Stimulated activated CD8-positive, alpha-beta memory T cell treated with anti-CD3 and anti-CD28 coated beads, Interleukin-15, amount 100 ng/mL, for 4 hours (primary cell): ENCODE data around the gene CCSER1.
"Not testable (repeated sequence)": the region's sequence is repeated elsewhere in the genome, so short reads cannot be mapped to it uniquely, and the experiment has no call there.

Source experiments
- DNase-seq, 2 donors: peaks; one replicate each; pipeline ENCODE4 v3.0.0-alpha.2; 2020; ENCODE audit warnings: low read depth in 2 of 2

CCSER1 gene

DNA sequence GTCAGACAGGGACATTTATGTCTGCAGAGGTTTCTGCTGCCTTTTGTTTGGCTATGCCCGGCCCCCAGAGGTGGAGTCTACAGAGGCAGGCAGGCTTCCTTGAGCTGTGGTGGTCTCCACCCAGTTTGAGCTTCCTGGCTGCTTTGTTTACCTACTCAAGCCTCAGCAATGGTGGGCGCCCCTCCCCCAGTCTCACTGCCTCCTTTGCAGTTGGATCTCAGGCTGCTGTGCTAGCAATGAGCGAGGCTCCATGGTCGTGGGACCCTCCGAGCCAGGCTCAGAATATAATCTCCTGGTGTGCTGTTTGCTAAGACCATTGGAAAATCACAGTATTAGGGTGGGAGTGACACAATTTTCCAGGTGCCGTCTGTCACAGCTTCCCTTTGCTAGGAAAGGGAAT is 578.3 kb downstream of the CCSER1 start:
- not testable (repeated sequence) for DNase-seq

GRCh38 chr4:90715242-90715641 is 588.0 kb downstream of the CCSER1 start:
- no peak for DNase-seq

GRCh38 chr4:90718931-90719330 is 591.7 kb downstream of the CCSER1 start:
- DNase-seq, result no peak

GRCh38 chr4:90727938-90728337 is 600.7 kb downstream of the CCSER1 start:
- DNase-seq, result no peak

GRCh38 chr4:90730752-90731151 is 603.6 kb downstream of the CCSER1 start:
- no peak for DNase-seq

DNA sequence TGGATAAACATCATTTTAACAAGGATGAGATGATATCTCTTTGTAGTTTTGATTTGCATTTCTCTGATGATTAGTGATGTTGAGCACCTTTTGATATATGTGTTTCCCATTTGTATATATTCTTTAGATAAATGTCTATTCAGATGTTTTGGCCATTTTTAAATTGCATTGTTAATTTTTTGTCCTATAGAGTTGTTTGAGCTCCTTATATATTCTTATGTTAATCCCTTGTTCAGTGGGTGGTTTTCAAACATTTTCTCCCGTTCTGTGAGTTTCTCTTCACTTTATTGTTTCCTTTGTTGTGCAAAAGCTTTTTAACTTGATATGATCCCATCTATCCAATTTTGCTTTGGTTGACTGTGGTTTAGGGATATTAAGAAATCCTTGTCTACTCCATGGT is 606.0 kb downstream of the CCSER1 start:
- no peak for DNase-seq

GRCh38 chr4:90745176-90745575 is 618.0 kb downstream of the CCSER1 start:
- no peak for DNase-seq

GRCh38 chr4:90753068-90753467 is 625.9 kb downstream of the CCSER1 start:
- no peak for DNase-seq

DNA sequence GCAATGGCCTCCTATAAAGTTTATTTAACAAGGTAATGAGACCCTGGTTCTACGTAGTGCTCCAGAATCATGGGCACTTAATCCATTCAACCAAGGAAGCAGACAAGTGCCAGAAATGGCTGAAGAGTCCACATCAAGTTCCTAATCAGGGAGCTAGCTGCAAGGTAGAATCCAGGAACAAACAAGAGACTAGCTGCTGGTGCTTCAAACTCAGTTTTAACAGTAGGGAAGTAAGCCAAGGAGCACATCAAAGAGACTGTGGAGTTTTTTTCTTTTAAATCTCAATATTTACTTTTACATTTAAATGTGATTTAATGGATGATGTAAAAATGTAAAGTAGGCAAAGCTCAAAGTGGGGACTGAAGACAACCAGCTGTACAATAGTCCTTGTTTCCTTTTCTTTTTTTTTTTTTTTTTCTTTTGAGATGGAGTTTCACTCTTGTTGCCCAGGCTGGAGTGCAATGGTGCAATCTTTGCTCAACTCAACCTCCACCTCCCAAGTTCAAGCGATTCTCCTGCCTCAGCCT is 630.4 kb downstream of the CCSER1 start:
- no peak for DNase-seq

DNA sequence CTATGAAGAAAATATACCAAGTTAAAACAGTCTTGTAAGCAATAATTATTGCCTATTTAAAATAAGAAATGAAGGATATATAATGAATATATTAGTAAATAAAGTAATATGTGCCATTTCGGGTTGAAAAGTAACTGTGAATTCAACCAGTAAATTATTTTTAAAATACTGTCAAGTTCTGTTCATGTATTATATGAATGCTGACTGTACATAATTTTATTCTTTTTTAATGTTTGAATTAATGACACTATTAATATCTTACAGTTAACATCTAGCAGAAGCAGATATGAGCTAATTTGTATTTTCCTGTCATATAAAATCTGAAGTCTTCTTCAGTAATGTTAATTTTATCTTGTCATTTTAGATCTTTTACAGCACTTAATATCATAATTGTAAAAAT is 632.9 kb downstream of the CCSER1 start:
- DNase-seq, result no peak

DNA sequence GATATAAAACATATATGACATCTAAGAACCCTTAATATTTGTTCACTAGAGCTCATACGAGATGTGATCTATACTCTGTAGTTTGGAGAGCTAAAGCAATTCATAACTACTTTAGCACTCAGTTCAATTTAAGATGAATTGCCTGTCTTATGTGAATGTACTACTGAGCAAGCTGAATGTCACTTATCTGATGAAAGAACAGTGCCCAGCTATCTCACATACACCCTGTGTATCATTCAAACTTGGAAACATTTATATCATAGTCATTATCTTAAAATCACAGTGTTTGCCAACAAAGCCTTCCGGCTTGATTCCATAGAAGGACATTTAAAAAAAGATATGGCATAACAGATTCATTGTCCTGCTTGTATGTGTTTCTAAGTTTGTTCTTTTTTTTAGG is 639.6 kb downstream of the CCSER1 start:
- DNase-seq, result no peak

GRCh38 chr4:90769251-90769650 is 642.1 kb downstream of the CCSER1 start:
- no peak for DNase-seq

DNA sequence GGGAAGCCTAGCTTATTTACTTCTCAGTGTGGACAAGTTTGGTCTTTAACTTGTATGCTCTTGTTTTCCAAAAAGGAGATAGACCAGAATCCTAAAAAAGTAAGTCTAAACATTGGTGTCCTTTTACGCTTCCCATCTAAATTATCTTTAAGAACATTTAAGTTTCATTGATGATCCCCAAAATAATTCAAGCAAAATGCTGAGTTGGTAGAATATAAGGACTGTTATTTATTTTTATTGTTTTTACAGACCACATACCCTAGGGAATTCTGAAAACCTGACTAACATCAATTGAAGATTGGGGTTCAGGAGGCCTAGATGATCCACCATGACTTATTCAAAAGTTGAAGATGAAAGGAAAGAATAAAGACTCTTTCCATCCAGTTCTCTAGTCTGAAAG is 653.0 kb downstream of the CCSER1 start:
- no peak for DNase-seq

DNA sequence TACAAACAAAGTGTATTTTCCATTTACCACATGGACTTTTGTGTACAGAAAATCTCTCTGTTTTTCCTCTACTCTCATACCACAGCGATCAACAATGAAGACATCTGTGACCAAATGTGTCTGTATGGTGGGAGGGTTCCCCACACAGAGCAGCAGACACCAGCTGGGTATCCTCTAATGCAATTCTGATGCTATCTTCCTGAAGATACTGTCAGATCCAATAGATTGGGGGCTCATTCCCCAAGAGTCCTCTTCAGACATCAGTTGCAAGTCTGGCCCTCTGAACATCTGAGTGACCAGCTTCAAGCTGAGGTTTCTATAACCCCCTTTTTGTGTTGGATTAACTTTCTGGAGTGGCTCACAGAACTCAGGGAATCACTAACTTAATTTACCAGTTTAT is 659.4 kb downstream of the CCSER1 start:
- no peak for DNase-seq

GRCh38 chr4:90792696-90793095 is 665.5 kb downstream of the CCSER1 start:
- DNase-seq, result no peak

DNA sequence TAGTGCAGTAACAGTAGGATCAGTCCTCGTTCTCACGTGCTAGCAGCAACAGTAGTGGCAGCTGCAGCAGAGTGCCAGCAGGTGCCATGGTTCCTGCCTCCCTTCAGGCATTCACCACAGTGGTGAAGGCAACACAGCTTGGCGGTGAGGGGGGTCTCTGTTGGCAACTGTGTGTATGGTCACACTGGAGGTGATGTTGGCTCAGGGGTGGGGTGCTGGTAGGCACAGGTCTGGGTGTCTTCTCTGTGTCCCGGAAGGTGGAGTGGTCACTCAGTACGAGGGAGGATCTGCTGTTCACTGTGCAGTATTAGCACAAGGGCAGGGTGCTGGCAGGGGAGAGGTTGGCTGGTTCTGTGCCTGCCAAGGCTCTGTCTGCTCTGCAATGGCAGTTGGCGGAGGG is 671.8 kb downstream of the CCSER1 start:
- no peak for DNase-seq

GRCh38 chr4:90799895-90800294 is 672.7 kb downstream of the CCSER1 start:
- no peak for DNase-seq

DNA sequence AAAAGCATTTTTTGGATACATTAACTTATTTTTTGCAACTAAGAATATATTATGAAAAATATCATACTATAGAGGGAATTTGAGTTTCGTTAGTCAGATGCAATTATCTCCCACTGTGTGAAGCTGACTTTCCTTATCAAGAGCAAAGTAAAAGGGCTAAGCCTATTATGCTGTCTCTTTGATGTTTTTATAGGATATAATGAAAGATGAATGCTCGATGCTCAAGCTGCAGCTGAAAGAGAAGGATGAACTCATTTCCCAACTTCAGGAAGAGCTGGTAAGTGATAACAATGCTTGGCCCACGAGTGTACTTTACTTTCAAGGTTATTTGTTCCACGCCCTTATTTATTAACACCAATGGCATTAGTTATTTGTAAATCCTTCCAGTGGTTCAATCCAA is 688.4 kb downstream of the CCSER1 start:
- DNase-seq, result no peak

DNA sequence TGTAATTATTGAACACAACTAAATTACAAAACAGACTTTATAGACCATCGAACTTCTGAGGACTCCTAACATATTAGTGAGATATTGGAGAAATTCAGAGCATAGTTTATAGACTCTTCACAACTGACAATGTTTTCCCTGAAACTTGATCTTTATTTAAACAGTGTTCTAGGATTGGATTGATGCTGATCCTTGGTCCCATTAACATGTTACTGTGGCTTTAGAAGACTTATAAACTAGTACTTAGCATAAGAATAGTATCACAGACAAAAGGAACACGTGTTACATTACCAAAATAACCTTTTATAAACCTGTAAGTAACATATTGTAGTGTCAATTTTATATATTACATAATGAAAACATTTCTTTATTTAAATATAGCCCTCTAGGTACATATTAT is 689.6 kb downstream of the CCSER1 start:
- no peak for DNase-seq

- DNase-seq, result no peak
These were observed 697.3 kb downstream of the CCSER1 start for GRCh38 chr4:90824266-90825150.

DNA sequence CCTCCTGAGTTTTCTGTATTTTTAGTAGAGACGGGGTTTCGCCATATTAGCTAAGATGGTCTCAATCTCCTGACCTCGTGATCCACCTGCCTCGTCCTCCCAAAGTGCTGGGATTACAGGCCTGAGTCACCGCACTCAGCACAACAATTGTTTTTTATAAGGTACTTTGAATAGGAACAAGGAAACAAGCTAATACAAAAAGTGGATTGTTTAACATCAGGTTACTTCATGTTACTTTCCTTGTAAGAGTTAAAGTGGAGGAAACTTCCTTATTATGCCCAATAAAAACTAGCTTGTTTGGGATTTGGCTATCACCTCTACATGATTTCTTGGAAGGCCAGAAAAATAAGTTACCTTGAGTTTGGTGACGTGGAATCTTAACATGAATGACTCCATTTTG is 698.7 kb downstream of the CCSER1 start:
- DNase-seq, result no peak

DNA sequence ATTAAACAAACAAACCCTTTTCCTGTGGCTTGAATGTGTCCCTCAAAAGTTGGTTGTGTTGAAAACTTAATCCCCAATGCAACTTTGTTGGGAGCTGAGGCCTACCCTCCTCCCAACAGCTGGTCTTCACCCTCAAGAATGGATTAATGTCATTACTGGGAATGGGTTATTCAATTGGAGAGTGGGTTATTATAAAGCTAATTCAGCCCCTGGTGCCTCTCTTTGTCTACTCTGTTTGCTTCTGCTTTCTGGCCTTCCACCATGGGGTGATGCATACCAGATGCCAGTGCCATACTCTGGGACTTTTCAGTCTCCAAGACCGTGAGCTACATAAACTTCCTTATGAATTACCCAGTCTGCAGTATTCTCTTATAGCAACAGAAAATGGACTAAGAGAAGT is 706.5 kb downstream of the CCSER1 start:
- DNase-seq, result no peak

DNA sequence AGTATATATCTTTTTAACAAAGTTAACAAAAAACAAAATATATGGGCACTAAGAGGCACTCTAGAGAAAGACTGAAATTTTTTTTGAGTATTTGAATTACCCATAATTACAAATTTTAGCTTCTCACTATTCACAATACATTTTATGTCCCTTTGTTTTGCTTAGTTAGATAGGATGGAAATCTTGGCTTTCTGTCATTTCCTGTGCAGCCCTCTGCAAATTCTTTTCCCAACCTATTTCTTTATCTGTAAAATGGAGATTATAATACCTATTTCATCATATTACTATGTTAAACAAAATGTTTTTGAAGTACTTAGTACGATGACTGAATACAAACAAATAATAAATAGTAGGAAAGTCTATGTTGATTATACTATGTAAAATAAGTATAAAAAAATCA is 710.0 kb downstream of the CCSER1 start:
- no peak for DNase-seq

- not testable (repeated sequence) for DNase-seq
These were observed 711.7 kb downstream of the CCSER1 start for GRCh38 chr4:90838859-90839258.
